GM20431 (cell line): Measurements from ENCODE around the gene ABLIM1.

ENCODE experiments used
- in situ Hi-C: fragments of 300-500 bp; cut with MseI, MboI; formaldehyde crosslinking; loops from one replicate; pipeline ENCODE4 v1.15.0; 2020; ENCODE audit warnings: low sequenced_read_pairs; ENCODE audit not compliant: unreplicated experiment

Gene ABLIM1

GRCh38 chr10:114482480-114483304 is 175.4 kb downstream of the ABLIM1 start:
- in situ Hi-C loops = no loop called here

- in situ Hi-C loops = no loop called here
Measured at GRCh38 chr10:114481055-114481454, 177.0 kb downstream of the ABLIM1 start.

GRCh38 chr10:114479836-114480235 is 178.2 kb downstream of the ABLIM1 start:
- in situ Hi-C loops = no loop called here

GRCh38 chr10:114479307-114479706 is 178.8 kb downstream of the ABLIM1 start:
- in situ Hi-C loops = no loop called here

GRCh38 chr10:114478281-114478680 is 179.8 kb downstream of the ABLIM1 start:
- in situ Hi-C loops = no loop called here

- in situ Hi-C loops = no loop called here
Measured at GRCh38 chr10:114477285-114477684, 180.8 kb downstream of the ABLIM1 start.

GRCh38 chr10:114474989-114475388 is 183.1 kb downstream of the ABLIM1 start:
- in situ Hi-C loops = loop anchor here (25.0 kb wide), 1 partner anchor 212 kb away; no protein-coding TSS in a partner anchor

GRCh38 chr10:114473776-114474175 is 184.3 kb downstream of the ABLIM1 start:
- in situ Hi-C loops = loop anchor here (25.0 kb wide), 1 partner anchor 214 kb away; no protein-coding TSS in a partner anchor

- in situ Hi-C loops = loop anchor here (25.0 kb wide), 1 partner anchor 214 kb away; no protein-coding TSS in a partner anchor
Measured at GRCh38 chr10:114472877-114473253, 185.2 kb downstream of the ABLIM1 start.

GRCh38 chr10:114471906-114472876 is 185.9 kb downstream of the ABLIM1 start:
- in situ Hi-C loops = loop anchor here (25.0 kb wide), 1 partner anchor 215 kb away; no protein-coding TSS in a partner anchor

- in situ Hi-C loops = loop anchor here (25.0 kb wide), 1 partner anchor 216 kb away; no protein-coding TSS in a partner anchor
Measured at GRCh38 chr10:114470956-114471905, 186.8 kb downstream of the ABLIM1 start.

- in situ Hi-C loops = loop anchor here (25.0 kb wide), 1 partner anchor 217 kb away; no protein-coding TSS in a partner anchor
Measured at GRCh38 chr10:114470361-114470760, 187.7 kb downstream of the ABLIM1 start.

GRCh38 chr10:114458955-114459354 is 199.1 kb downstream of the ABLIM1 start:
- in situ Hi-C loops = loop anchor here (25.0 kb wide), 1 partner anchor 228 kb away; no protein-coding TSS in a partner anchor

- in situ Hi-C loops = loop anchor here (25.0 kb wide), 1 partner anchor 229 kb away; no protein-coding TSS in a partner anchor
Measured at GRCh38 chr10:114458216-114458920, 199.7 kb downstream of the ABLIM1 start.

GRCh38 chr10:114453576-114453975 is 204.5 kb downstream of the ABLIM1 start:
- in situ Hi-C loops = loop anchor here (25.0 kb wide), 1 partner anchor 234 kb away; no protein-coding TSS in a partner anchor

GRCh38 chr10:114448897-114449296 is 209.2 kb downstream of the ABLIM1 start:
- in situ Hi-C loops = no loop called here

GRCh38 chr10:114445332-114445731 is 212.7 kb downstream of the ABLIM1 start:
- in situ Hi-C loops = no loop called here

GRCh38 chr10:114444819-114445218 is 213.3 kb downstream of the ABLIM1 start:
- in situ Hi-C loops = no loop called here
